22Rv1 (cell line): Measurements from ENCODE around the gene HPCA.

ENCODE experiments used
- CTCF ChIP-seq: fragments of 450-650 bp; IDR thresholded peaks from 2 replicates; pipeline ENCODE4 v1.5.1; 2017; ENCODE audit warnings: mild to moderate bottlenecking
- ZFX ChIP-seq: fragments of 450-650 bp; IDR thresholded peaks from 2 replicates; pipeline ENCODE4 v1.6.1; 2017; ENCODE audit warnings: antibody characterized with exemption, borderline replicate concordance

GRCh38 chr1:32878637-32879041 is 7.7 kb upstream of the HPCA start:
- TF ChIP-seq CTCF (no peak), ZFX (no peak)
